GM21529 (cell line): Measurements from ENCODE around the gene RANBP9.
A peak's percentile ranks its signal among the peaks of the same experiment; 100 is the strongest.

Experiments
- ATAC-seq: cut with Tn5 transposase; IDR thresholded peaks from one replicate; pipeline ENCODE4 v1.9.1; 2021; ENCODE audit not compliant: unreplicated experiment

The RANBP9 gene

DNA sequence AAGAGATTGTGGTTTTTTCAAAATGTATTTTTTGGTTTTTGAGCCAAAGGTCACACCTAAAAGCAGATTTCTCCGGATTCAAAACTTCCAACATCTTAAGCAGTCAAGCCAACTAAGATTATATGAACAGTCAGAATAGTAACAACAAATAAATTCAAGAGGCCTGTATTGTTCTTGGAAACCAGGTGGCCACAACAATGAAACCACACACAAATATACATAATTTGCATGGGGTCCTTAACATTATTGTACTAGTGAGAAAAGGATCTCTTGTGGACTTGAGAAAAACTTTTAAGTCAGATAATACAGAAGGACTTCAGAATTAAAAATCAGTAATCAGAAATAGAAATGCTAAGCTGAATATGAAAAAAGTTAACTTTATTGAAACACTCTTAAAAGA is 55.9 kb downstream of the RANBP9 start:
- ATAC-seq, result no peak

DNA sequence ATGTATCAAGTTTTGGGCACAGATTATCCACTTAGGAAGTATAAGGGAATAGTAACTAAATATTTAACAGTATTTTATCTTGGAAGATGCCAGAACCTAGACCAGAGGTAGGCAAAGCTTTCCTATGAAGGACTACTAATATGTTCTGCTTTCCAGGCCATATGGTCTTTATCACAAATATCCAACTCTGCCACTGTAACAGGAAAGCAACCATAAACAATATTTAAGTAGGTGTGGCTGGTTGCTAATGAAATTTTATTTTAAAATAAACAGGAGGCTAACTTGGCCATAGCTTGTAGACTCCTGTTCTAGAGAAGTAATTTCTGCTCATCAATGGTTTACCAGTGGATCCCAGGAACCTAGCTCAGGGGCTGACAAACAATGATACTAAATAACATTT is 57.1 kb downstream of the RANBP9 start:
- ATAC-seq, result no peak

DNA sequence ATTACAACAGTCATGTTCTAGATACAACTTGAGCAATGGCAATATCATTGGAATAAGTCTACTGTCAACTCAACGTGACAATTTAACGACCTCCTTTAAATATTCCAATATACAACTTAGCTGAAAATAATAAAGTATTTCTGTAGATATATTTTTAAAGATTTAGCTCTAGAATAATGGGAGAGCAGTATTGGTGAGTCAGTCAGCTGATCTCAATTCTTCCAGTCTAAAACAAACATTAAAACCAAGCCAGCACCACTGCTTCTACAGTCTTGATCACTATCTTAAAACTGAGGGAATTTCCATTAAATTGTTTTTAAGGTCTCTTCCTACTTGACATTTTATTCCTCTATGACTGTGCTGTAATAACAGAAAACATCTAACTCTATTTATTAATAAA is 58.3 kb downstream of the RANBP9 start:
- ATAC-seq, result no peak

DNA sequence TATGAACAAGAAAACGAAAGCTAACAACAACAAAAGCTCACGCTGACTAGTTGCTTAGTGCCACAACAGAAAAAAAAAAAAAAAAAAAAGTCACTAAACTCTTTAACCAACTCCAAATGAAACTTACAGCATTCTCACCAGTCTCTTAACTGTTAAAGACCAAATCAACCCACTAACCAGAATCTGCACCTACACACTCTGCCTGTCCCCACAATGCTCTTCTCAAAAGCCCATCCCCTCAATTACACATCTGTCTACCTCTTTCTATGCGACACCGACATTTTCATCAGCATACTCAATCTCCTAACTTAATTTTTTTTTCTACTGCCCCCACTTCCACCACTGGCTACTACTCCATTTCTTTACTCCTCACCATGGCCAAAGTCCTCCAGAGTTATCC is 62.2 kb downstream of the RANBP9 start:
- ATAC-seq, result no peak

DNA sequence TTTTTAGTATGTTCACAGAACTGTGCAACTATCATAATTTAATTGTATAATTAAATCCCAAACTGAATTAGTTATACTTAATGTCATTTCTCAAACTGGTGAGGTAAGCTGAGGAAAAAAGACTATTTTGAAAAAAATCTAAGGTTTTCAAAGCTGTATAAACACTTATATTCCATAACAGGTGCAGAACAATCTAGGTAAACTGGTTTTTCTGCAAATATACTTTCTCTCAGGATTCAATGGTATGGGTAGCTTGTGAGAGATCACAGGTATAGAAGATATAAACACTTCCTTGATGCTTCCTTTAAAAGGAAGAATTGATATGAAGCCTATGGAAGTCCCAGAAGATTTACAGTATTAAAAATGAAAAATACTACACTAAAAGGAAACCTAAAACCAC is 62.8 kb downstream of the RANBP9 start:
- no peak for ATAC-seq

DNA sequence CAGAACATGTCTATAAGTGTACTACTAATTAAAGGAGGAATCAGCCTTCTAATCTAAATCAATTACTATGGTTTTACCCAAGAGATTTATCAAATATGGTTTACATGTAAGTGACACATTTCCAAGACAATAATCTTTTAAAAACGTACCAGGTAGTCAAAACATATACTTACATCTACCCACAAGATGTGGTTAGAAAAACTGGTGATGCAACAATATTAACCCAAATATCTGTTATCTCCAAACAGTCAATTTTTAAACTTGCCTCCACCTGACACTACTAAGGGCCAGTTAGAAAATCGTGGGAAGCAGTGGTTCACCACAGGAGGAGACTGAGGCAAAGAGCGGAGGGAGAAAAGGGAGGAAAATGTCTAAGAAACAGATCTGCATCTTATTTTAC is 68.5 kb downstream of the RANBP9 start:
- no peak for ATAC-seq

DNA sequence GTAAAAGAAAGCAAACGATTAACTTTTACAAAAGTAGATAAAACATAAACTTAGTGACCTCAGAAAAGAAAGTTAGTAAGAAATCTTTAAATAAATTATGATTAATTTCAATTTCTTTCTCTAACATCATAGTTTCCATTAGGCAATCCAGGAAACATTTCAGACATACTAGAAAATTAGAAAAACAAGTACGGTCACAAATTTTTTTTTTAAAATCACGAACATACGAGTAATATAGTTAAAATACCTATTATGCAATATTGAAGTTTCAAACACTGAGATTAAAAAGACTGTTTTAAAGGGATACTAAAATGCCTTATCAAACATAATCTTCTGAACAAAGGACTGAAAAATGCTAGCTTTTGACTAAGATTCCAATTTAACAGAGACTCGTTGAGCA is 70.3 kb downstream of the RANBP9 start:
- ATAC-seq, result no peak

DNA sequence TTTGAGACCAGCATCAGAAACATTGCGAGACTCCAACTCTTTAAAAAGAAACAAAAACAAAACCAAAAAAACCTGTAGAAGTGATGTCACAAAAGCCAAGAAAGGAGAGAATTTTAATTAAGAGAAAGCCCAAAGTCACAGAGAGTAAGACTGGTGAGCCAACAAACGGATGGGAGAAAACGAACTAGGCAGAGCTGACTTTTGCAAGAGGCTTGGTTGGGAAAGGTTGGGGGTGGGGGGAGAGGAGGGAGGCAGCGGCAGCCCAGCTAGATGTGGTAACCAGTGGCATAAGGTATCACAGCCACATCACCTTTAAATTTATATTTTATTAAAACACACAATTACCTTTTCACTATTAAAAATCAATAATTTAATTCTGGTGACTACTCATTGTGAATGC is 73.0 kb downstream of the RANBP9 start:
- ATAC-seq, result no peak

DNA sequence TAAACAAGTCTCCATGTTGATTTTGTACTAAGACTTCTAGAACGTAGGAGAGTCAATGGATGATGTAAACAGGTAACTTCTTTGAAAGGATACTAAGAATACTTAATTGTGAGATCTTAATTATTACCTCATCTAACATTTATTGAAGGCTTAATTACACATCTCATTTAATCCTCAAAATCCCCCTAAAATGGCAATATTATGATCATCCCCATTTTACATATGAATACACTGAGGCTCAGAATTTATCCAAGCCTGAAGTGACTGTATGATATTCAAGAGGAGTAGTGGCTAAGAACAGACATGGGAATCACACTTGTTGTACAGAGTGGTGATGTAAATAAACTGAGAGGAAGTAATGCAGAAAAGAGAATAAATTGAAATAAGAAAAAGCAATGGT is 73.6 kb downstream of the RANBP9 start:
- no peak for ATAC-seq

DNA sequence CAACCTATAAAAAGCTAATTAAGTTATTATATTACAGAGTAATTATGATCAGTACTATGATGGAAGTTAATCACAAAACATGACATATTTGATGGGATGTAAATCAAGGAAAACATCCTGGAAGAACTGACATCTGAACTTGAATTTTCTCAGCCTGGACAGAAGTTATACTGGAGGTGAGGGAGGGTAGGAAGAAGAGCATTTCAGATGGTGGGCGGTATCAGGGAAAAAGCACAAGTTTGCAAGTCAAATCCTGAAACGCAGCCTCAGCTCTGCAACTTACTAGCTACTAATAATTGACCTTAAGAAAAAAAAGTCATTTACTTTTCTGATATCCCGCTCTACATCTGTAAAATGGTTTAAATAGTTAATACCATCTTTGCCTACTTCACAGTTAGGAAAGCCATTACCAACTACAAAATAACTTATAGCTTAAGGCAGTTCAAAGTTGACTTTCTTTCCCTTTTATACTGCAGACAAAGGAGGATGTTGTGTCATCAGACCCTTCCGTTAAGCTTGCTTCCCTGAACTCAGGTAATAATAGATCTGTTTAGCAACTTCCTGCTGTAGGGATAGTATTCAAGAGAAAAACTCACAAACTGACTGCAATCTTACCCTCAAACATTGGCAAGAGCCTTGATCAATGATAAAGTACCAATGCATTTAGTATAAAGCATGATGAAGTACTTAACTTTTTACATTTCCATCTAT is 75.5 kb downstream of the RANBP9 start:
- no peak for ATAC-seq

DNA sequence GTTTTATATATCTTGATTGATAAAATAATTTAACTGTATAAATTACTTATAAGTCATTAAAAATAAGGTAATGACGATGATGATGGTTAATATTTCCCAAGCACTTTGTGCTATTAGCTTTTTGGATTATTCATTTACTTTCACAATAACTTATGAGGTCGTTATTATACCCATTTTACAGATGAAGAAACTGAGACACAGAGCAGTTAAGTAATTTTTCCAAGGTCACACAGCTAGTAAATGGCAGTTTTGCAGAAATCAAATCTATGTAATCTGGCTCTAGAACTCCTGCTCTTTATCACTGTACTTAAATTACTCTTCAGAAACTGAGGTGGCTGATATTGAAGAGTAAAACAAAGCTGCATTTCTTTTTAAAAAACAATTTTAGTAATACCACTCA is 78.3 kb downstream of the RANBP9 start:
- no peak for ATAC-seq

DNA sequence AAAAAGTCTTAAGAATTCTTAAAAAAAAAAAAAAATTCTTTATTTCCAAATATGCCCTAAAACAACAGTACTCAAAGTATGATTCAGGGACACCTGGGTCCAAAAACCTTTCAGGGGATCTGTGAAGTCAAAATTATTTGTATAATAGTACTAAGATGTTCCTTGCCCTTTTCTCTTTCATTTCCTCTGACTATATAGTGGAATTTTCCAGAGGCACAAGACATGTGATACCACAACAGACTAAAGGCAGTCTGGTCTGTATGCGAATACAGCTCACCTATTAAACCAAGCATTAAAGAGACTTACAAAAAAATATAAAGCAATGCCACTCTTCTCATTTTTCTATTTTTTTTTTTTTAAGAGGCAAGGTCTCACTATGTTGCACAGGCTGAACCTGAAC is 81.1 kb downstream of the RANBP9 start:
- no peak for ATAC-seq

DNA sequence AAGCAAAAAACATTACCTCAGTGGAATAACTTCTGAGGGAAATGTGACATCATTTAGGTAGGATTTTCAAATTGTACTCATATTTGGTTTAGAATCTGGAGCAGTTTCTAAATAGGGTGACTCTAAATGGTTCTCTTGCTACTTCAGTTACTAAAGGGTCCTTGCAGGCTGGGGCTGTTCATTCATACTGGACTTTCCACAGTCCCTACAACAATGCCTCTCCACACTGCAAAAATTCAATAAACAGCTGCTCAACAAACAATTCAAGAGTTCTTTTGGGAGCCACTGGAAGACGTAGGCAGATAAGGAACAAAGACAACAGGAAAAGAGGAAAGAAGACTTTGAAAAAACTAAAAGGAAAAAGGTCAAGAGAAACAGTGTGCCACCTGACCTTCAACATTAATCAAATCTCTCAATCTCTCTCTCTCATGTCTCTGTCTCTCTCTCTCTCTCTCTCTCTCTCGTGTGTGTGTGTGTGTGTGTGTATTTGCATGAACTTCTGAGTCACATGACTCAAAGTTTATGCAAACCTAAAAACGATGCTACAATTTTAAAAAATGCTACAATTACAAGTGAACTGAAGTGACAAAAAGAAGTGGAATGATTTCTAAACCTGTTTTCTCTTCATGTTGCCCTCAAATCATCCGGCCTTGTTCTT is 82.0 kb downstream of the RANBP9 start:
- no peak for ATAC-seq

DNA sequence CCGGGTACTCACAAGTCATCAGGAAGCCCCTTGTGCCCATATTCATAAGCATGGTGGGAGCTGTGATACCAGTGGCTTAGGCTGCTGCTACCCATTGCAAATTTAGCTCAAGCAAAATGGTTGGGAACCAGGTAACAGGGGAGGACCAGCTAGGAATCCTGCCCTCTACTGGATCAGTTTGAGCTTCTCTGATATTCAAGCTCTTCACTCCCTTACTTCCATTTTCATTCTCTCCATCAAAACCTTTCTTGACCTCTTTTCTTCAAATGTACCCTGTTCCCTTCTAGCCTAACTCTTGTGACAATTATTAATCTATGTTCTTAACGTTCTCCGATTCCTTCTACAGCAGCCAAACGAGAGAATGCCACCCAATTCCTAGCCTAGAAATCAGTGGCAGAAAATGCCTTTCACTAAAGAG is 86.8 kb downstream of the RANBP9 start:
- no peak for ATAC-seq

DNA sequence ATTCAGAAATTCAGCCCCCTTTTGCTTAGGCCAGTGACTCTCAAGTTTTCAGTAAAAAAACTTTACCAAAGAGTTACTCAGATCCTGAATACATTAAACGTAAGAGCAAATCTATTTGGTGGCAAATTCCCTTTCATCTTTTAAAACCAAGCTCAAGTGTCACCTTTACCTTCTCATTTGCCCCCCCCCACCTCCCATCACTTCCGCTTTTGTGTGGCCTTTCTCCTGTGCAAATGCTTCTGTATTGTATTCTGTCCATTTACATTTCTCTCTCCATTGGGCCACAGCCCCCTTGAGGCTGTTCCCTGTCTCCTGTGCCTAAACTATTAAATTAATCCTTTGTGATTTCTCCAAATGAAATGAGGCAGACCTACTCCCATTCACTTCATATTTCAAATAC is 94.6 kb downstream of the RANBP9 start:
- ATAC-seq, result no peak

DNA sequence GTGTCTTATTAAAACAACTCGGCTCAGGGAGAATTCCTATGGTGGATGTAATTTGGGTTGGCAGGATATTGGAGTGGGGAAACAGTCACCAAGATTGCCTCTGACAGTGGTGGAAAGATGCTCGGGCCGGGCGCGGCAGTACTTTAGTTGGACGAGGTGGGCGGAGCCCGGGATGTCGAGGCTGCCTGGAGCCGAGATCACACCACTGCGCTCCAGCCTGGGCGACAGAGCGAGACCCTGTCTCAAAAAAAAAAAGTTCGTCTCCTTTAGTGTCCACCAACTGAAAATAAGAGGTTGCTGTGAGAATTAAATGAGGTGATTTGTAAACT is 95.9 kb downstream of the RANBP9 start:
- ATAC-seq, result peak; percentile 21

DNA sequence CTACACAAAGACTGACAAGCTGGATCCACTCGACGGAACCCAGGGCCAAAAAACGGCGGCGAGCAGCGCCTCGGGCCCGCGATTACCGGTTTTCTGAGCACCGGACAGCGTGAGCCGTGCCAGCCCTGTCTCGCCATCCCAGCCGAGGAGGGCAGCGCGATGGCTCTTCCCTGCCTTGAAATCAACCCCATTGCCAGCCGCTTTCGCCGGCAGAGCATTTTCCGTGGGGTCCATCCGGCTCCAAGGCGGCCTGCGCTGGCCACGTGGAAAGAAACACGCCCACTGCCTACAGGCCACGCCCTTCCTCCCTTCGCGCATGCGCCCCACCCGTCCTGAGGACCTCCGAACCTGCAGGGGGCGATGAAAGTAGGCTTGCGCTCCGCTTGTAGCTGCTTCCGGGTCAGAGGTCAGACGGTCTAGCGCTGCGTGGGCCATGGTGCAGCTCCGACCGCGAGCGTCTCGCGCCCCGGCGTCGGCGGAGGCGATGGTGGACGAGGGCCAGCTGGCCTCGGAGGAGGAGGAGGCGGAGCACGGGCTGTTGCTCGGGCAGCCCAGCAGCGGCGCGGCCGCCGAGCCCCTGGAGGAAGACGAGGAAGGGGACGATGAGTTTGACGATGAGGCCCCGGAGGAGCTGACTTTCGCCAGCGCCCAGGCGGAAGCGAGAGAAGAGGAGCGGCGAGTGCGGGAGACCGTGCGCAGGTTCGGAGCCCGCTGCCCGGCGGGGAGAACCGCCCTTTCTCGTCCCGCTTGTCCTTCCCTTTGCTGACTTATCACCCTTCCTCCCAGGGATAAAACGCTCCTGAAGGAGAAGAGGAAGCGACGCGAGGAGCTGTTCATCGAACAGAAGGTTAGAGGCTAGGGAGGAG is 96.5 kb downstream of the RANBP9 start, which contains the start of gene NOL7:
Gene NOL7 (plus strand): TSS at position 410 of the 866 bp plus-strand sequence. CDS start 24 bp downstream, at position 434.
- ATAC-seq, result peak; percentile 87

DNA sequence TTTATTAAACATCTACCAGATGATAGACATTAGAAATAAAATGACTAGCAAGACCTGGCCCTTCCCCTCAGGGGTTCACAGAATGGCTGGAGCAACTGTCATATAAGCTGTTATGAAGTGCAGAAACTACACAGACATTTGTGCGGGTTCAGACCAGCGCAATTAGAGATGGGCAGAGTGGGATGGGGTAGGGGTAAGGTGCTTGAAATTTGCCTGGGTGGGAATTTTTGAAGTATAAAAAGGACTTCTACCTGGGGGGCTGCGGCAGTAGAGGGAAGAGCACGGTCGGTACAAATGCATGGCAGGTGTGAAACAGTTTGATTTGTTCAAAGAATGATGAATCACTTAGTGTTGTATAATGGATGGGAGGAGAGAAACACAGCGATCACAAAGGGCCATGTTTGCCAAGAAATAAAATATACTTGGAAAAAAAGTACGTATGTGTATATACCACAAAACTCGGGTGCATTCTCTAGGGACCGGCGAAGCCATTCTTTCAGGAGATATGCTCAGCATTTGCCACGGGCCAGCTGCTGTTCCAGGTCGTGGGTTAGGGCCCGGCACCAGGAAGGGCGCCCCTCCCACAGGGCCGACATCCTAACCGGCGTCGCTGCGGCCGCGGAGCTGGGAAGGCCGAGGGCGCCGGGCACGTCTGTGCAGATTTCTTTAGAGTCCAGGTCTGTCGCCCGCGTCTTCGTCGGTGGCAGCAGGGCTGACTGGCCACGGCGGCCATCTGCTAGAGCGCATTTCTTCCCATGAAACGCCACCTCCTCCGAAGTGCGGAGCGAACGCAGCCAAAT is 97.3 kb downstream of the RANBP9 start:
- peak; percentile 26 for ATAC-seq

DNA sequence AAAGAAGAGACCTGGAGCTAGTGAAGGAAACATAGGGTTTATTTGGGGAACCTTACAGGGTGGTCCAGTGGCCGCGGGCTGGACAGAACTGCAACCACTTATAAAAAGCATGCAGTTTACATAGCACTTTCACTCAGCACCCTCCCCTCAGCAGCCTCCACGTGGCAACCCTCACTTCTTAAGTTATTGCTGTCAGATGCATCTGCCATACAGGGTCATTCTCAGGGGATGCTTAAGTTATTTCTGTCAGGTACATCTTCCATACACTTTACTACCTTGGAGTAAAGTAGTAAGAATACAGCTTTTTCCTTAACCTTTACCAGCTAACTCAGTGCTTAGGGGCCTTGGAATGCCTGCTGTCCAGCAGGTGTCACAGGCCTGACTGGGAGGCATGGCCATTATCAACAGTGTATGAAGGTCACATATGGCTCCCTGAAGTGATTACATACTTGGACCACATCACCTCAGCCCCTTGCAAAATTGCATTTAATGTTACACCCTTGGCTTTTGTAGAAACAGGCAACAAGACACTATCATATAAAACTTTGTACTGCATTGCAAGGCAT is 98.5 kb downstream of the RANBP9 start:
- ATAC-seq, result no peak

DNA sequence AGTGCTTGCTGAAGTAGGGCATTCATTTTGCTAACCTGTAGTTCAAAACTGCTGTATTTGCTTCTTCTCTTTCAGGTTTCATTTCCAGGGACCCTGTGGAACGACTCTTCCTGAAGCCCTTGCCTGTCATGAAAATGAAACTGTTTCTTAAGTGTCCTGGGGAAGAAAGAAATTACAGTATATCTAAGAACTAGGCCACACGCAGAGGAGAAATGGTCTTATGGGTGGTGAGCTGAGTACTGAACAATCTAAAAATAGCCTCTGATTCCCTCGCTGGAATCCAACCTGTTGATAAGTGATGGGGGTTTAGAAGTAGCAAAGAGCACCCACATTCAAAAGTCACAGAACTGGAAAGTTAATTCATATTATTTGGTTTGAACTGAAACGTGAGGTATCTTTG is 99.9 kb downstream of the RANBP9 start:
- no peak for ATAC-seq

DNA sequence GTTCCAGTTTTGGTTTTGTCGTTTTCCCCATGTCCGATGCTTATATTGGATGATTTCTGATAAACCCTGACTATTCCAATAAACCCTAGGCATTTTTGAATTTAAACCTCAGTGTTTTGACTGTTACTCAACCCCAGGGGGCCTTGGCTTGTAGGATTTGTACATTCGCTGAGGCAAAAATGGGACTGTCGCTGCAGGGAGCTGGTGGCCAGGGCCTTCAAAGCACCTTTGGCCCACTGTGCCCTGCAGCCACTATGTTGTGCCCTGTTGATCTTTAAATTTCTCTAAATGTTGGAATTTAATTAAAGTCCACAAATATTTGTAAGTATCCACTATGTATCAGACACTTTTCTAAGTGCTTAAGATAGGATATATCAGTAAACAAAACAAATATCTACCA is 106.0 kb downstream of the RANBP9 start:
- ATAC-seq, result no peak
